Measurements from ENCODE around the gene SIRT4. TPM values are rescaled to one million over a fixed set of nuclear protein-coding genes. Genes with fewer than 3 reads are reported as not detected.

The SIRT4 gene
- total RNA-seq, 1 experiment from 2014 or later, result 1.9 TPM

GRCh38 chr12:120359128-120359527, 57.0 kb downstream of the SIRT4 start:
- H3K9me3 ChIP-seq (ENCODE audit: low read length), result no peaks in the 10 kb centered on the region
- no peaks in the 10 kb centered on the region for H3K4me1 ChIP-seq (ENCODE audit: insufficient read depth, low read length)
- H3K79me2 ChIP-seq (ENCODE audit: low read length), result no peaks in the 10 kb centered on the region
- no peaks in the 10 kb centered on the region for H3K9me2 ChIP-seq (replicated peaks; ENCODE audit: low read length)
- ATAC-seq (no peak), DNase-seq (no peak)
- H3K4me2 ChIP-seq (ENCODE audit: low read length), result no peak overlapping the region
- no TSS peak for BruUV-seq (replicated peaks)
- no peak overlapping the region for H3K9ac ChIP-seq (ENCODE audit: low read length)
- no peaks in the 10 kb centered on the region for H3K27me3 ChIP-seq (ENCODE audit: low read length)
- H3K4me3 ChIP-seq (ENCODE audit: low read length), result no peak overlapping the region
- ChIA-PET CTCF (no interaction called here), POLR2A (ENCODE audit: unreplicated experiment) (no interaction called here)
- no peaks in the 10 kb centered on the region for H4K20me1 ChIP-seq (ENCODE audit: low read length)
- TF ChIP-seq EZH2 (IDR thresholded peaks at IDR 0.05; ENCODE audit: low read length, unreplicated experiment) (no peak), CTCF (conservative IDR thresholded peaks at IDR 0.05; ENCODE audit: low read depth, low read length) (no peak), EZH2phosphoT487 (IDR thresholded peaks at IDR 0.05; ENCODE audit: borderline replicate concordance, low read length) (no peak)
- intact Hi-C loops (cut with micrococcal nuclease), result no loop called here
- H3K27ac ChIP-seq (ENCODE audit: low read length), result no peak overlapping the region
- no peaks in the 10 kb centered on the region for H3F3A ChIP-seq (ENCODE audit: low read length, unreplicated experiment)
- H3K36me3 ChIP-seq (ENCODE audit: low read depth, low read length), result no peaks in the 10 kb centered on the region
- H2AFZ ChIP-seq (ENCODE audit: low read length), result no peak overlapping the region

GRCh38 chr12:120361506-120362208, 59.5 kb downstream of the SIRT4 start:
- no peak for DNase-seq
- H3K27ac ChIP-seq (ENCODE audit: low read length), result no peak overlapping the region
- H3K4me1 ChIP-seq (ENCODE audit: insufficient read depth, low read length), result no peaks in the 10 kb centered on the region
- no peaks in the 10 kb centered on the region for H3K27me3 ChIP-seq (ENCODE audit: low read length)
- CTCF ChIA-PET, result interaction anchor here (1.3 kb wide), 1 partner anchor 68 kb away, joined by 3 read pairs; no protein-coding TSS in a partner anchor
- no peak overlapping the region for H3K9ac ChIP-seq (ENCODE audit: low read length)
- no peaks in the 10 kb centered on the region for H3K79me2 ChIP-seq (ENCODE audit: low read length)
- no peaks in the 10 kb centered on the region for H3K9me3 ChIP-seq (ENCODE audit: low read length)
- TF ChIP-seq CTCF (conservative IDR thresholded peaks at IDR 0.05; ENCODE audit: low read depth, low read length) (no peak), EZH2 (IDR thresholded peaks at IDR 0.05; ENCODE audit: low read length, unreplicated experiment) (no peak), EZH2phosphoT487 (IDR thresholded peaks at IDR 0.05; ENCODE audit: borderline replicate concordance, low read length) (no peak)
- no peaks in the 10 kb centered on the region for H4K20me1 ChIP-seq (ENCODE audit: low read length)
- ATAC-seq, result no peak
- no peaks in the 10 kb centered on the region for H3K36me3 ChIP-seq (ENCODE audit: low read depth, low read length)
- POLR2A ChIA-PET (ENCODE audit: unreplicated experiment), result no interaction called here
- no peak overlapping the region for H2AFZ ChIP-seq (ENCODE audit: low read length)
- no peak overlapping the region for H3K4me2 ChIP-seq (ENCODE audit: low read length)
- H3K9me2 ChIP-seq (replicated peaks; ENCODE audit: low read length), result no peaks in the 10 kb centered on the region
- BruUV-seq (replicated peaks), result no TSS peak
- H3K4me3 ChIP-seq (ENCODE audit: low read length), result no peak overlapping the region
- no peaks in the 10 kb centered on the region for H3F3A ChIP-seq (ENCODE audit: low read length, unreplicated experiment)
- intact Hi-C loops (cut with micrococcal nuclease), result no loop called here

Other genes with a start within 250 kb of the SIRT4 start
- 52.8 and 64.1 TPM in 2 replicates for gene RAB35, start 185.6 kb upstream of the SIRT4 start, total RNA-seq (2014; rRNA removed)
- gene GCN1, start 107.6 kb upstream of the SIRT4 start, total RNA-seq (2014; rRNA removed), result 254 and 334 TPM in 2 replicates
- 6,714 and 7,550 TPM in 2 replicates for gene RPLP0, start 101.2 kb upstream of the SIRT4 start, total RNA-seq (2014; rRNA removed)
- 313 and 413 TPM in 2 replicates for gene PXN, start 36.6 kb upstream of the SIRT4 start, total RNA-seq (2014; rRNA removed)
- gene RNU4-2, start 10.4 kb upstream of the SIRT4 start, total RNA-seq (2014; rRNA removed), result under 0.01 TPM in 2 replicates
- gene RNU4-1, start 9.1 kb upstream of the SIRT4 start, total RNA-seq (2014; rRNA removed), result under 0.01 TPM in 2 replicates
- gene PLA2G1B, start 25.5 kb downstream of the SIRT4 start, total RNA-seq (2014; rRNA removed), result not detected in 2 replicates
- 0.12 TPM in 1 of 2 replicates, not detected in the other for gene MSI1, start 66.8 kb downstream of the SIRT4 start, total RNA-seq (2014; rRNA removed)
- gene COX6A1, start 135.8 kb downstream of the SIRT4 start, total RNA-seq (2014; rRNA removed), result 1,664 and 2,042 TPM in 2 replicates
- gene TRIAP1, start 144.1 kb downstream of the SIRT4 start, total RNA-seq (2014; rRNA removed), result 24.0 and 34.5 TPM in 2 replicates
- gene GATC, start 144.1 kb downstream of the SIRT4 start, total RNA-seq (2014; rRNA removed), result 33.8 and 43.2 TPM in 2 replicates
- gene SRSF9, start 167.4 kb downstream of the SIRT4 start, total RNA-seq (2014; rRNA removed), result 319 and 382 TPM in 2 replicates
- 283 and 396 TPM in 2 replicates for gene DYNLL1, start 193.8 kb downstream of the SIRT4 start, total RNA-seq (2014; rRNA removed)
- 40.4 and 41.2 TPM in 2 replicates for gene COQ5, start 226.8 kb downstream of the SIRT4 start, total RNA-seq (2014; rRNA removed)
- gene RNF10, start 232.0 kb downstream of the SIRT4 start, total RNA-seq (2014; rRNA removed), result 79.7 and 161 TPM in 2 replicates

All from PC-3 (cell line).